Tibial nerve (tissue), 4 donors: ENCODE results near the gene TRIM17.

ENCODE experiments used
- CTCF ChIP-seq, 5 experiments: fragments of 200-600 bp in 3 of 5; fragments of 450-650 bp in 2 of 5; sonication (generic) in 3 of 5; IDR thresholded peaks; one replicate each; pipeline ENCODE4 v1.5.1; 2016 to 2019; ENCODE audit warnings: antibody characterized with exemption in 5 of 5, mild to moderate bottlenecking in 3 of 5, moderate library complexity in 2 of 5
- EP300 ChIP-seq, 2 donors: sonication (generic); formaldehyde crosslinking; IDR thresholded peaks; one replicate each; pipeline ENCODE4 v1.6.1; 2017; ENCODE audit warnings: antibody characterized with exemption in 2 of 2, mild to moderate bottlenecking in 1 of 2
- POLR2A ChIP-seq, 2 donors: fragments of 450-650 bp; IDR thresholded peaks; one replicate each; pipeline ENCODE4 v1.6.1; 2017; ENCODE audit warnings: antibody characterized with exemption in 2 of 2, mild to moderate bottlenecking in 2 of 2, moderate library complexity in 2 of 2

GRCh38 chr1:228452194-228453021 is 35.7 kb upstream of the TRIM17 start:
- TF ChIP-seq CTCF (IDR thresholded peaks at IDR 0.05) (no peak), EP300 (IDR thresholded peaks at IDR 0.05) (no peak), POLR2A (IDR thresholded peaks at IDR 0.05) (no peak)
